ENCODE measurements around the gene ZC3H10. TPM values are rescaled to one million over a fixed set of nuclear protein-coding genes. Genes with fewer than 3 reads are reported as not detected.

The ZC3H10 gene
- total and polyA plus RNA-seq, 2 experiments from 2014 or later: 2.7 to 5.4 TPM

GRCh38 chr12:56097738-56098137 is 20.3 kb upstream of the ZC3H10 start:
- no peak overlapping the region for H3K4me2 ChIP-seq
- peaks cover 57% of the 10 kb centered on the region for H3K36me3 ChIP-seq (ENCODE audit: insufficient read depth)
- H3K79me2 ChIP-seq (replicated peaks; ENCODE audit: insufficient read depth): no peaks in the 10 kb centered on the region
- TF ChIP-seq ZNF462 (CRISPR knock-in tag; IDR thresholded peaks at IDR 0.05): no peak
- no peak for TF ChIP-seq ETS1 (IDR thresholded peaks at IDR 0.05)
- TF ChIP-seq REST (IDR thresholded peaks at IDR 0.05; ENCODE audit: unreplicated experiment): no peak
- no peak for TF ChIP-seq ZNF331 (CRISPR knock-in tag; IDR thresholded peaks at IDR 0.05; ENCODE audit: low read depth)
- no peak for TF ChIP-seq ZNF114 (CRISPR knock-in tag; IDR thresholded peaks at IDR 0.05)
- TF ChIP-seq STAT1 (IDR thresholded peaks at IDR 0.05; ENCODE audit: unreplicated experiment): no peak
- TF ChIP-seq JUNB (IDR thresholded peaks at IDR 0.05; ENCODE audit: unreplicated experiment): no peak
- TF ChIP-seq EZH2phosphoT487 (IDR thresholded peaks at IDR 0.05; ENCODE audit: unreplicated experiment): no peak
- no peak for TF ChIP-seq POLR2AphosphoS5 (IDR thresholded peaks at IDR 0.05; ENCODE audit: low read depth)
- no peak for TF ChIP-seq CTCF (conservative IDR thresholded peaks at IDR 0.05; ENCODE audit: low read depth in 2 of 2)
- no peak for TF ChIP-seq EZH2 (IDR thresholded peaks at IDR 0.05; ENCODE audit: low read depth, unreplicated experiment)
- H3K27ac ChIP-seq (ENCODE audit: low read depth): no peak overlapping the region
- no peaks in the 10 kb centered on the region for H3K9me2 ChIP-seq (ENCODE audit: insufficient read depth)
- H2AFZ ChIP-seq: no peak overlapping the region
- no peak for ATAC-seq
- Mint-ChIP-seq H3K27me3 (ENCODE audit: insufficient read depth, low read depth, poor library complexity) (peaks cover 1% of the 10 kb centered on the region), H3K4me3 (no peak overlapping the region), H3K27ac (no peak overlapping the region), H3K9me3 (no peaks in the 10 kb centered on the region), H3K4me1 (no peaks in the 10 kb centered on the region; the same call in 2 of the 3 replicates), H3K36me3 (ENCODE audit: low read depth) (peaks cover 91% of the 10 kb centered on the region)
- H3K4me3 ChIP-seq: no peak overlapping the region
- no peaks in the 10 kb centered on the region for H4K20me1 ChIP-seq (replicated peaks; ENCODE audit: insufficient read depth)
- peaks cover 18% of the 10 kb centered on the region for H3F3A ChIP-seq (replicated peaks; ENCODE audit: low read depth)
- no peak for DNase-seq (ENCODE audit: low spot score)
- no peaks in the 10 kb centered on the region for H3K27me3 ChIP-seq (ENCODE audit: insufficient read depth)
- H3K4me1 ChIP-seq (ENCODE audit: insufficient read depth): no peaks in the 10 kb centered on the region
